Omental fat pad (tissue), 4 donors: ENCODE data around the gene PCDHGB5. TPM values are rescaled to one million over a fixed set of nuclear protein-coding genes. Genes with fewer than 3 reads are reported as not detected.

Source experiments
- ATAC-seq: fragments of 150-250 bp; one replicate; pipeline ENCODE4 v1.9.1; 2016; ENCODE audit warnings: mild to moderate bottlenecking, moderate library complexity; ENCODE audit not compliant: low FRiP score
- DNase-seq: peaks from one replicate; pipeline ENCODE4 v3.0.0-alpha.2; 2019; ENCODE audit warnings: low spot score
- CTCF ChIP-seq, 3 donors: fragments of 450-650 bp; IDR thresholded peaks; one replicate each; pipeline ENCODE4 v1.5.1; 2016 to 2017; ENCODE audit warnings: antibody characterized with exemption in 3 of 3, mild to moderate bottlenecking in 3 of 3, moderate library complexity in 2 of 3
- total RNA-seq, 4 donors: library from RNA; depleted of rRNA; stranded (reverse); fragments of >200 nt; gene quantifications; one replicate each; pipeline ENCODE4 v1.1.0, GENCODE V29; 2016

Gene PCDHGB5
- total RNA-seq, 4 donors from 2014 or later: 6.5 to 18.8 (median 8.9) TPM

- no peak for TF ChIP-seq CTCF (IDR thresholded peaks at IDR 0.05)
- DNase-seq: no peak
- no peak for ATAC-seq
These were observed 37.8 kb upstream of the PCDHGB5 start, which contains the start of gene PCDHGB2 for GRCh38 chr5:141359790-141360426. Gene PCDHGB2, plus strand, starts transcription at chr5:141359994. Its CDS starts 142 bp downstream, at chr5:141360136.

GRCh38 chr5:141360685-141361084 is 37.1 kb upstream of the PCDHGB5 start:
- TF ChIP-seq CTCF (IDR thresholded peaks at IDR 0.05): no peak
- ATAC-seq (no peak), DNase-seq (no peak)

- no peak for TF ChIP-seq CTCF (IDR thresholded peaks at IDR 0.05)
- ATAC-seq (no peak), DNase-seq (no peak)
These were observed 35.0 kb upstream of the PCDHGB5 start for GRCh38 chr5:141362719-141363118.

GRCh38 chr5:141363952-141364660 is 33.6 kb upstream of the PCDHGB5 start, which contains the start of gene PCDHGA5:
Gene PCDHGA5, plus strand, starts transcription at chr5:141364162. Its CDS starts 169 bp downstream, at chr5:141364331.
- ATAC-seq (no peak), DNase-seq (no peak)
- TF ChIP-seq CTCF (IDR thresholded peaks at IDR 0.05): no peak

GRCh38 chr5:141366016-141366896 is 31.5 kb upstream of the PCDHGB5 start:
- no peak for DNase-seq
- ATAC-seq: no peak
- no peak for TF ChIP-seq CTCF (IDR thresholded peaks at IDR 0.05)

GRCh38 chr5:141369994-141370848 is 27.5 kb upstream of the PCDHGB5 start, which contains the start of gene PCDHGB3:
Gene PCDHGB3, plus strand, starts transcription at chr5:141370242. Its CDS starts 153 bp downstream, at chr5:141370395.
- ATAC-seq (no peak), DNase-seq (no peak)
- TF ChIP-seq CTCF (IDR thresholded peaks at IDR 0.05): no peak
